HEK293T (cell line): Measurements from ENCODE around the gene KLK14.

ENCODE experiments used
- ARNT ChIP-seq: fragments of 450-650 bp; IDR thresholded peaks from 2 replicates; pipeline ENCODE4 v1.6.1; 2017; ENCODE audit warnings: mild to moderate bottlenecking
- BHLHE40 ChIP-seq: fragments of 450-650 bp; IDR thresholded peaks from 2 replicates; pipeline ENCODE4 v1.6.1; 2016; ENCODE audit warnings: mild to moderate bottlenecking, moderate library complexity, borderline replicate concordance
- ELF4 ChIP-seq: fragments of 450-650 bp; IDR thresholded peaks from 2 replicates; pipeline ENCODE4 v1.6.1; 2017; ENCODE audit warnings: antibody characterized with exemption
- HDGF ChIP-seq: fragments of 450-650 bp; IDR thresholded peaks from 2 replicates; pipeline ENCODE4 v1.6.1; 2017; ENCODE audit warnings: antibody characterized with exemption, borderline replicate concordance
- LEF1 ChIP-seq: fragments of 450-650 bp; IDR thresholded peaks from 2 replicates; pipeline ENCODE4 v1.6.1; 2017; ENCODE audit warnings: mild to moderate bottlenecking, borderline replicate concordance
- NFRKB ChIP-seq: fragments of 450-650 bp; IDR thresholded peaks from 2 replicates; pipeline ENCODE4 v1.6.1; 2016; ENCODE audit warnings: mild to moderate bottlenecking, moderate library complexity
- SP1 ChIP-seq: fragments of 450-650 bp; IDR thresholded peaks from 2 replicates; pipeline ENCODE4 v1.6.1; 2017
- SUZ12 ChIP-seq: fragments of 450-650 bp; IDR thresholded peaks from 2 replicates; pipeline ENCODE4 v1.6.1; 2016; ENCODE audit warnings: mild to moderate bottlenecking
- TARDBP ChIP-seq: fragments of 450-650 bp; IDR thresholded peaks from 2 replicates; pipeline ENCODE4 v1.6.1; 2016
- ZNF384 ChIP-seq: fragments of 450-650 bp; IDR thresholded peaks from 2 replicates; pipeline ENCODE4 v1.6.1; 2016
- TF ChIP-seq, protein P1 (sequence below): fragments of 450-650 bp; IDR thresholded peaks from 2 replicates; pipeline ENCODE4 v1.6.1; 2016

DNA sequence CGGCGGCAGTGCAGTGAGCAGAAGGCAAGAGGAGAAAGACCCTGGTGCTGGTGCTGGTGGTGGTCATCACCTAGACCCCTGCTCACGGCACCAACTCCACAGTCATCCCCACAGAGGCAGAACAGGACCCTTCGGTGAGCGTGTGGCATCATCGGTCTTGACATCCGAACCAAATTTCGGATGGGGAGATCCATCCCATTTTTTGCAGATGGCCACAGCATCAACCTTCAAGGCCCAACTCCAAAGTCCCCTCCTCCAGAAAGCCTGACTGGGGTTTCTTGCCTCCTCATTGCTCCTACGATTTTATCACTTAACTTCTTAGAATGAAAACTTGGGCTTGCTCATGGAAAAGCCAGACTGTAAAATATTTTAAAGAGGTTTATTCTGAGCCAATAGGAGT is 39.2 kb downstream of the KLK14 start:
- no peak for TF ChIP-seq BHLHE40
- TF ChIP-seq SP1, result no peak
- TF ChIP-seq LEF1, result no peak
- no peak for TF ChIP-seq ARNT
- TF ChIP-seq ELF4, result no peak
- no peak for TF ChIP-seq NFRKB
- TF ChIP-seq SUZ12, result no peak
- no peak for TF ChIP-seq TARDBP
- TF ChIP-seq, protein P1, sequence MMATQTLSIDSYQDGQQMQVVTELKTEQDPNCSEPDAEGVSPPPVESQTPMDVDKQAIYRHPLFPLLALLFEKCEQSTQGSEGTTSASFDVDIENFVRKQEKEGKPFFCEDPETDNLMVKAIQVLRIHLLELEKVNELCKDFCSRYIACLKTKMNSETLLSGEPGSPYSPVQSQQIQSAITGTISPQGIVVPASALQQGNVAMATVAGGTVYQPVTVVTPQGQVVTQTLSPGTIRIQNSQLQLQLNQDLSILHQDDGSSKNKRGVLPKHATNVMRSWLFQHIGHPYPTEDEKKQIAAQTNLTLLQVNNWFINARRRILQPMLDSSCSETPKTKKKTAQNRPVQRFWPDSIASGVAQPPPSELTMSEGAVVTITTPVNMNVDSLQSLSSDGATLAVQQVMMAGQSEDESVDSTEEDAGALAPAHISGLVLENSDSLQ, result no peak
- TF ChIP-seq HDGF, result no peak
- TF ChIP-seq ZNF384, result no peak
